IPS-18c (cell line): ENCODE measurements around the gene YKT6.

Source experiments
- H3K4me3 ChIP-seq: 2 replicates; pipeline ENCODE4 v1.7.0; 2013; ENCODE audit warnings: low read depth, mild to moderate bottlenecking, low read length, moderate library complexity; ENCODE audit not compliant: insufficient read depth
- H3K9me3 ChIP-seq: one replicate; pipeline ENCODE4 v1.6.1; 2013; ENCODE audit warnings: mild to moderate bottlenecking, low read length, moderate library complexity; ENCODE audit not compliant: control insufficient read depth, insufficient read depth

YKT6 gene

GRCh38 chr7:44235066-44235465 lies 34.3 kb downstream of the YKT6 start:
- no peaks in the 10 kb centered on the region for H3K9me3 ChIP-seq
- no peak overlapping the region for H3K4me3 ChIP-seq

GRCh38 chr7:44235582-44236332 lies 35.0 kb downstream of the YKT6 start:
- H3K4me3 ChIP-seq: no peak overlapping the region

GRCh38 chr7:44236333-44236728 lies 35.6 kb downstream of the YKT6 start:
- H3K4me3 ChIP-seq: no peak overlapping the region

More at GRCh38 chr7:44235582-44236332, 35.0 kb downstream of the YKT6 start:
- no peaks in the 10 kb centered on the region for H3K9me3 ChIP-seq

GRCh38 chr7:44237696-44238095 lies 36.9 kb downstream of the YKT6 start:
- Histone ChIP-seq H3K4me3 (no peak overlapping the region), H3K9me3 (no peaks in the 10 kb centered on the region)

More at GRCh38 chr7:44236333-44236728, 35.6 kb downstream of the YKT6 start:
- no peaks in the 10 kb centered on the region for H3K9me3 ChIP-seq

- no peaks in the 10 kb centered on the region for H3K9me3 ChIP-seq
- H3K4me3 ChIP-seq: no peak overlapping the region
Observed at GRCh38 chr7:44238116-44238695, 37.4 kb downstream of the YKT6 start.

- Histone ChIP-seq H3K4me3 (no peak overlapping the region), H3K9me3 (no peaks in the 10 kb centered on the region)
Observed at GRCh38 chr7:44239361-44239760, 38.6 kb downstream of the YKT6 start.

GRCh38 chr7:44240376-44240775 lies 39.6 kb downstream of the YKT6 start:
- H3K4me3 ChIP-seq: no peak overlapping the region
- no peaks in the 10 kb centered on the region for H3K9me3 ChIP-seq

- Histone ChIP-seq H3K4me3 (no peak overlapping the region), H3K9me3 (no peaks in the 10 kb centered on the region)
Observed at GRCh38 chr7:44240983-44241510, 40.3 kb downstream of the YKT6 start.

- H3K4me3 ChIP-seq: no peak overlapping the region
- H3K9me3 ChIP-seq: no peaks in the 10 kb centered on the region
Observed at GRCh38 chr7:44242091-44242490, 41.3 kb downstream of the YKT6 start.

GRCh38 chr7:44244282-44244681 lies 43.5 kb downstream of the YKT6 start:
- Histone ChIP-seq H3K9me3 (no peaks in the 10 kb centered on the region), H3K4me3 (no peak overlapping the region)

- no peaks in the 10 kb centered on the region for H3K9me3 ChIP-seq
- H3K4me3 ChIP-seq: no peak overlapping the region
Observed at GRCh38 chr7:44246396-44247113, 45.8 kb downstream of the YKT6 start.

GRCh38 chr7:44247868-44248651 lies 47.3 kb downstream of the YKT6 start:
- Histone ChIP-seq H3K4me3 (no peak overlapping the region), H3K9me3 (no peaks in the 10 kb centered on the region)

GRCh38 chr7:44249639-44250234 lies 49.0 kb downstream of the YKT6 start:
- Histone ChIP-seq H3K9me3 (no peaks in the 10 kb centered on the region), H3K4me3 (no peak overlapping the region)

GRCh38 chr7:44251269-44251668 lies 50.5 kb downstream of the YKT6 start:
- Histone ChIP-seq H3K9me3 (no peaks in the 10 kb centered on the region), H3K4me3 (no peak overlapping the region)

GRCh38 chr7:44251881-44252280 lies 51.1 kb downstream of the YKT6 start:
- Histone ChIP-seq H3K9me3 (no peaks in the 10 kb centered on the region), H3K4me3 (no peak overlapping the region)

- H3K4me3 ChIP-seq: no peak overlapping the region
- no peaks in the 10 kb centered on the region for H3K9me3 ChIP-seq
Observed at GRCh38 chr7:44256459-44256858, 55.7 kb downstream of the YKT6 start.

- Histone ChIP-seq H3K4me3 (no peak overlapping the region), H3K9me3 (no peaks in the 10 kb centered on the region)
Observed at GRCh38 chr7:44257213-44257612, 56.4 kb downstream of the YKT6 start.
